Spleen (tissue), 11 donors: ENCODE data around the gene STOM. TPM values are rescaled to one million over a fixed set of nuclear protein-coding genes. Genes with fewer than 3 reads are reported as not detected.

Experiments used
- DNase-seq: peaks from one replicate; pipeline ENCODE4 v3.0.0-alpha.2; 2020
- H3K27ac ChIP-seq, 8 donors: fragments of 200-600 bp; sonication (generic) in 7 of 8; 1 replicate in 4 of 8; 2 replicates in 4 of 8; pipeline versions ENCODE4 v1.5.0 to v1.8.0; 2016 to 2021; ENCODE audit warnings: inconsistent platforms in 4 of 8, mild to moderate bottlenecking in 4 of 8, moderate library complexity in 1 of 8
- H3K27me3 ChIP-seq, 7 donors: fragments of 200-600 bp; sonication (generic) in 6 of 7; replicated peaks in 1 of 7; 1 replicate in 4 of 7; 2 replicates in 3 of 7; pipeline versions ENCODE4 v1.5.0 to v1.8.0; 2016 to 2021; ENCODE audit warnings: inconsistent platforms in 3 of 7, mild to moderate bottlenecking in 1 of 7
- H3K36me3 ChIP-seq, 6 donors: fragments of 200-600 bp; sonication (generic) in 5 of 6; 1 replicate in 4 of 6; 2 replicates in 2 of 6; pipeline versions ENCODE4 v1.5.0 to v1.8.0; 2016 to 2021; ENCODE audit warnings: inconsistent platforms in 2 of 6
- H3K4me1 ChIP-seq, 6 donors: fragments of 200-600 bp; sonication (generic) in 5 of 6; 1 replicate in 3 of 6; 2 replicates in 3 of 6; pipeline versions ENCODE4 v1.5.0 to v1.8.0; 2016 to 2021; ENCODE audit warnings: inconsistent platforms in 3 of 6
- H3K4me3 ChIP-seq, 8 donors: fragments of 200-600 bp; sonication (generic) in 7 of 8; 1 replicate in 4 of 8; 2 replicates in 4 of 8; pipeline versions ENCODE4 v1.5.0 to v1.8.0; 2016 to 2021; ENCODE audit warnings: inconsistent platforms in 4 of 8, mild to moderate bottlenecking in 4 of 8, moderate library complexity in 2 of 8
- H3K9me3 ChIP-seq, 8 donors: fragments of 200-600 bp; sonication (generic) in 7 of 8; 1 replicate in 4 of 8; 2 replicates in 4 of 8; pipeline versions ENCODE4 v1.5.0 to v1.8.0; 2016 to 2021; ENCODE audit warnings: inconsistent platforms in 4 of 8
- POLR2A ChIP-seq, 3 donors: fragments of 450-650 bp; IDR thresholded peaks; one replicate each; pipeline ENCODE4 v1.5.1; 2017; ENCODE audit warnings: antibody characterized with exemption in 3 of 3, mild to moderate bottlenecking in 1 of 3
- POLR2AphosphoS5 ChIP-seq, 3 donors: sonication (generic); formaldehyde crosslinking; IDR thresholded peaks; one replicate each; pipeline ENCODE4 v1.5.1; 2017; ENCODE audit warnings: antibody characterized with exemption in 3 of 3
- WGBS, 5 donors: extraction: QIAGEN DNeasy Blood & Tissue Kit in 3 of 5; methylation state at CpG; one replicate each; pipeline versions ENCODE4 v1.1.5 to v1.1.7; 2013 to 2018; 5-methylcytosine and 5-hydroxymethylcytosine counted together
- intact Hi-C: fragments of 100-400 bp; cut with DNase I; formaldehyde crosslinking; loops from one replicate; pipeline ENCODE4 v1.15.0; 2023; ENCODE audit warnings: low total_unique reads
- polyA plus RNA-seq, 3 donors: library from polyadenylated mRNA; stranded (reverse); fragments of 200-250 nt; gene quantifications; one replicate each; pipeline ENCODE4 v1.2.1, GENCODE V29; 2013
- total RNA-seq, 7 donors: library from RNA; depleted of rRNA in 3 of 7; stranded (reverse); fragments of >200 nt in 3 of 7; fragmentation: NEBNext Ultra II Directional in 4 of 7; extraction: Animal tissue kit (Norgen Biotek cat#: 25700) in 4 of 7; gene quantifications; one replicate each; pipeline versions ENCODE4 v1.1.0 to v1.2.1, GENCODE V29; 2016 to 2021
- TF ChIP-seq, protein P1 (sequence below), 11 experiments: fragments of 200-600 bp in 7 of 11; fragments of 450-650 bp in 4 of 11; sonication (generic) in 4 of 11; IDR thresholded peaks in 8 of 11; conservative IDR thresholded peaks in 3 of 11; 1 replicate in 7 of 11; 2 replicates in 4 of 11; pipeline versions ENCODE4 v1.4.0 to v1.8.0; 2016 to 2021; ENCODE audit warnings: antibody characterized with exemption in 11 of 11, inconsistent platforms in 4 of 11, mild to moderate bottlenecking in 1 of 11
- donor health status: healthy with polysubstance abuse.
- donor health status: DM: no; HTN: no; CAD: no; lungs with moderate emphysema.
- donor health status: DM: no; HTN: no; CAD: no.
- donor health status: Bipolar disorder and iron deficiency.
- donor health status: healthy.
- donor health status: DM: no; HTN: no; CAD: no.
- donor health status: DM: yes; HTN: yes; CAD: no.

The STOM gene
- total and polyA plus RNA-seq, 10 donors = 42.7 to 493 (median 311) TPM

DNA sequence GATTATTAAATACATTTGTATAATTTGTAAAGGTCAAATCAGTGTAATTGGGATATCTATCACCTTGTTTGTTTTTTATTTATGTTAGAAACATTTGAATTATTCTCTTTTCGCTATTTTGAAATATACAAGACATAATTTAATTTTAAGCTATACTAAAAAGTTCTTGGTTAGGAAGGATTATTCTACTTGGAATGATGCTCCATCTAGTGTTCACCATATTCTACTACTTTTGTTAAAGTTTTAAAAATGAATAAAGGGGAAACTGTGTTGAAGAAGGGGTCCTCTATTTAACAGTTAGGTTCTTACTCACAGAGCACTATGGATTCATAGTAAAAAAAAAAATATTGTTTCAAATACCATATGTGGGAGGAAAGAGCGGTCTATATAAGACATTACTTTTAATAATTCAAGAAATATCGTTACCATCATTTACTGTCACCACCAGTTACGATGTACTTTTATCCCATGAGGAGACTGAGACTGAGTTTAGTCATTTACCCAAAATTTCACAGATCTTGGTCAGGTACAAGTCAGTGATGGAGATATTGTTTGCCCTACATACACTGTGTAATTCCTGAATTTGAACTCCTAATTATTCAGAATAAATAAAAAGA, 6.3 kb upstream of the STOM start:
- Histone ChIP-seq H3K4me3 (no peak overlapping the region), H3K9me3 (peaks cover 0 to 5% (median 0%) of the 10 kb centered on the region in 8 donors), H3K27me3 (no peaks in the 10 kb centered on the region), H3K4me1 (peaks cover 0 to 29% (median 19%) of the 10 kb centered on the region in 6 donors), H3K27ac (no peak overlapping the region), H3K36me3 (no peaks in the 10 kb centered on the region)
- DNase-seq = no peak
- WGBS, 5 donors = 87 to 93% (median 88%) methylated on average over 4 of the region's 4 CpGs
- intact Hi-C loops = loop anchor here (10.0 kb wide), 1 partner anchor 52 kb away; no protein-coding TSS in a partner anchor
- TF ChIP-seq POLR2AphosphoS5 (IDR thresholded peaks at IDR 0.05) = no peak
- TF ChIP-seq, protein P1, sequence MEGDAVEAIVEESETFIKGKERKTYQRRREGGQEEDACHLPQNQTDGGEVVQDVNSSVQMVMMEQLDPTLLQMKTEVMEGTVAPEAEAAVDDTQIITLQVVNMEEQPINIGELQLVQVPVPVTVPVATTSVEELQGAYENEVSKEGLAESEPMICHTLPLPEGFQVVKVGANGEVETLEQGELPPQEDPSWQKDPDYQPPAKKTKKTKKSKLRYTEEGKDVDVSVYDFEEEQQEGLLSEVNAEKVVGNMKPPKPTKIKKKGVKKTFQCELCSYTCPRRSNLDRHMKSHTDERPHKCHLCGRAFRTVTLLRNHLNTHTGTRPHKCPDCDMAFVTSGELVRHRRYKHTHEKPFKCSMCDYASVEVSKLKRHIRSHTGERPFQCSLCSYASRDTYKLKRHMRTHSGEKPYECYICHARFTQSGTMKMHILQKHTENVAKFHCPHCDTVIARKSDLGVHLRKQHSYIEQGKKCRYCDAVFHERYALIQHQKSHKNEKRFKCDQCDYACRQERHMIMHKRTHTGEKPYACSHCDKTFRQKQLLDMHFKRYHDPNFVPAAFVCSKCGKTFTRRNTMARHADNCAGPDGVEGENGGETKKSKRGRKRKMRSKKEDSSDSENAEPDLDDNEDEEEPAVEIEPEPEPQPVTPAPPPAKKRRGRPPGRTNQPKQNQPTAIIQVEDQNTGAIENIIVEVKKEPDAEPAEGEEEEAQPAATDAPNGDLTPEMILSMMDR (IDR thresholded peaks at IDR 0.05 in 8 of 11, conservative IDR thresholded peaks at IDR 0.05 in 3 of 11) = peak in 9 of 11 experiments; percentile 20 to 52 (median 37)

DNA sequence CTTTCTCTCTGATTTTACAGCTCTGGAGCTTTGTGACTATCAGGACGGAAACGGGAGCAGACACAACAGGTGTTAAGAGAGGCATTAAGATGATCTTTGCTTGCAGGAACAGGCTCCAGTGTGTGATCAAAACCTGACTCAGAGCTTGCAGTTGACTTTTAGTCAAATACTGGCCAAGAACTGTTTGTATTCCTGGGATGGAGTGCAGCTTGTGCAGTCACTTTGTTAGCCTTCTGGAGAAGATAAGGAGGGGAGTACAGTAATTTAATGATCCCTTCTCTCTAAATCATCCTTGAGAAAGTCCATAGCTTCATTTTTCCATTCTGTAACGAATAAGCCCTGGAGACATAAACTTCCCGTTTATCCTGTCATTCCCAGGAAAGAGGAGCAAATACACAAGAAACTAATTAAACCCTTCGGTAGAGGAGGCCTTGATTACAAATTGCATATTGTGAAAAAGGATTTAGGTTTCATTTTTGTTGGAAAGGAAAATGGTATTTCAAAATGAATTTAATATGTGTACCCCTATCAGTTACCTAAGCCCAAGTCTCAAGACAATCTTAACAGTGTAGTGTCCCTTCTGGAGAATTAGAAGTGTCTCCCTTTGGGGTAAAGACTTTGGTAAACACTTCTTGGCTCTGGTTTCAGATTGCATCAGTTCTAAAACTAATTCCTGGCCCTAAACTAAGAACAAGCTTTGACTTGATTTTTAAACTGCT, 3.1 kb upstream of the STOM start:
- Histone ChIP-seq H3K27me3 (no peaks in the 10 kb centered on the region), H3K27ac (peak overlapping the region in 7 of 8 donors; percentile 0 to 97 (median 95)), H3K4me1 (peaks cover 4 to 54% (median 32%) of the 10 kb centered on the region in 6 donors), H3K9me3 (peaks cover 0 to 4% (median 0%) of the 10 kb centered on the region in 8 donors), H3K4me3 (no peak overlapping the region), H3K36me3 (no peaks in the 10 kb centered on the region)
- WGBS, 5 donors = 53 to 75% (median 69%) methylated on average over 5 of the region's 5 CpGs
- no peak for DNase-seq
- intact Hi-C loops = loop anchor here (10.0 kb wide), 1 partner anchor 48 kb away; no protein-coding TSS in a partner anchor
- TF ChIP-seq POLR2A (IDR thresholded peaks at IDR 0.05) (no peak), POLR2AphosphoS5 (IDR thresholded peaks at IDR 0.05) (no peak)
- TF ChIP-seq, protein P1 (IDR thresholded peaks at IDR 0.05 in 8 of 11, conservative IDR thresholded peaks at IDR 0.05 in 3 of 11) = no peak

DNA sequence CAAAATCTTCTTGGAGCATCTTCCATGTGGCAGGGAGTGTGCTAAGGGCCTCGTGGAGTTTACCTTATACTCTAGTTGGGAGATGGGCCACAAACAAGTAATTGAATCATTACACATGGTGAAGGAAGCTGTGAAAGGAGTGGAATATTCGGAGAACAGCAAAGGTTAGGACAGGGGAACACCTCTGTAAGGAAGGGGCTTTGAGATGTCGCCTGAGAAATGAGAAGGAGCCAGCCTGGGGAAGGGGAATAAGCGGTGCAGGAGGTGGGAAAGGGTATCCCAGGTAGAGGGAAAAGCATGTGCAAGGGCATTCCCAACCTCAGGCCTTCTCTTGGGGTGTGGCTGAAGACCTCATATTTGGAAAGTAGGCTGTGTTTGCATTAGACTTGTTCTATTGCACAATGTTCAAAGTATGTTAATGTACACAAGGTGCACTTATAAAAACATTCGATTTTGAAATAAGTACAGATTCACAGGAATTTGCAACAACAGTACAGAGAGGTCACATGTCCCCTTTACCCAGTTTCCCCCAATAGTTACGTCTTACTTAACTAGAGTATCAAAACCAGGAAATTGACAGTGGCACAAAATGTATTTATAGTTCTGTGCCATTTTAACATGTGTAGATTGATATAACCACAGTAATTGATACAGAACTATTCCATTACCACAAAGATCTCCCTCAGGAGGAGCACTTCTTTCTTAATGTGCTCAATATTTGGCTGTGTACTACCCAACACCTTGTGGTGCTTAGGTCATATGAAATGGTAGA, 2.4 kb upstream of the STOM start:
- Histone ChIP-seq H3K27me3 (no peaks in the 10 kb centered on the region), H3K36me3 (no peaks in the 10 kb centered on the region), H3K9me3 (no peaks in the 10 kb centered on the region), H3K4me1 (peaks cover 4 to 61% (median 39%) of the 10 kb centered on the region in 6 donors), H3K27ac (peak overlapping the region in 7 of 8 donors; percentile 0 to 97 (median 95)), H3K4me3 (no peak overlapping the region)
- intact Hi-C loops = loop anchor here (10.0 kb wide), 1 partner anchor 48 kb away; no protein-coding TSS in a partner anchor
- WGBS, 5 donors = 68 to 82% (median 75%) methylated on average over 6 of the region's 6 CpGs
- no peak for DNase-seq
- no peak for TF ChIP-seq POLR2AphosphoS5 (IDR thresholded peaks at IDR 0.05)
- TF ChIP-seq POLR2A (IDR thresholded peaks at IDR 0.05) = no peak
- TF ChIP-seq, protein P1 (IDR thresholded peaks at IDR 0.05 in 8 of 11, conservative IDR thresholded peaks at IDR 0.05 in 3 of 11) = no peak
